GM23338 (cell line): ENCODE measurements around the gene ARL6IP4.

Experiments
- CREB1 ChIP-seq: fragments of 250-450 bp; sonication (Bioruptor Pico); IDR thresholded peaks from 2 replicates; pipeline ENCODE4 v1.5.0; 2020; ENCODE audit warnings: low read depth, mild to moderate bottlenecking, moderate library complexity
- EZH2 ChIP-seq: fragments of 200-600 bp; sonication (generic); IDR thresholded peaks from one replicate; pipeline ENCODE4 v1.8.0; 2017; ENCODE audit warnings: antibody characterized with exemption, mild to moderate bottlenecking, low read depth; ENCODE audit not compliant: unreplicated experiment
- EZH2phosphoT487 ChIP-seq: fragments of 200-600 bp; sonication (generic); IDR thresholded peaks from one replicate; pipeline ENCODE4 v1.8.1; 2018; ENCODE audit warnings: antibody characterized with exemption; ENCODE audit not compliant: unreplicated experiment
- JUNB ChIP-seq: IDR thresholded peaks from one replicate; pipeline ENCODE4 v1.6.1; 2016; ENCODE audit warnings: antibody characterized with exemption; ENCODE audit not compliant: unreplicated experiment
- NANOG ChIP-seq: IDR thresholded peaks from 2 replicates; pipeline ENCODE4 v1.6.1; 2016; ENCODE audit warnings: antibody characterized with exemption, borderline replicate concordance
- POLR2AphosphoS5 ChIP-seq: IDR thresholded peaks from 2 replicates; pipeline ENCODE4 v1.6.1; 2016; ENCODE audit warnings: antibody characterized with exemption, low read depth
- STAT1 ChIP-seq: IDR thresholded peaks from one replicate; pipeline ENCODE4 v1.6.1; 2016; ENCODE audit warnings: antibody characterized with exemption; ENCODE audit not compliant: unreplicated experiment
- ZNF331 ChIP-seq: fragments of 250-450 bp; sonication (Bioruptor Pico); IDR thresholded peaks from 2 replicates; pipeline ENCODE4 v1.5.0; 2020; ENCODE audit warnings: low read depth, mild to moderate bottlenecking, moderate library complexity
- TF ChIP-seq, protein P1 (sequence below): IDR thresholded peaks from one replicate; pipeline ENCODE4 v1.6.1; 2018; ENCODE audit warnings: antibody characterized with exemption; ENCODE audit not compliant: unreplicated experiment
- TF ChIP-seq, protein P2 (sequence below), 2 experiments: fragments of 200-600 bp in 1 of 2; sonication (generic) in 1 of 2; conservative IDR thresholded peaks; 2 replicates each; pipeline versions ENCODE4 v1.5.1 to v1.6.1; 2016 to 2017; ENCODE audit warnings: antibody characterized with exemption in 2 of 2, low read depth in 2 of 2, mild to moderate bottlenecking in 2 of 2, moderate library complexity in 1 of 2

DNA sequence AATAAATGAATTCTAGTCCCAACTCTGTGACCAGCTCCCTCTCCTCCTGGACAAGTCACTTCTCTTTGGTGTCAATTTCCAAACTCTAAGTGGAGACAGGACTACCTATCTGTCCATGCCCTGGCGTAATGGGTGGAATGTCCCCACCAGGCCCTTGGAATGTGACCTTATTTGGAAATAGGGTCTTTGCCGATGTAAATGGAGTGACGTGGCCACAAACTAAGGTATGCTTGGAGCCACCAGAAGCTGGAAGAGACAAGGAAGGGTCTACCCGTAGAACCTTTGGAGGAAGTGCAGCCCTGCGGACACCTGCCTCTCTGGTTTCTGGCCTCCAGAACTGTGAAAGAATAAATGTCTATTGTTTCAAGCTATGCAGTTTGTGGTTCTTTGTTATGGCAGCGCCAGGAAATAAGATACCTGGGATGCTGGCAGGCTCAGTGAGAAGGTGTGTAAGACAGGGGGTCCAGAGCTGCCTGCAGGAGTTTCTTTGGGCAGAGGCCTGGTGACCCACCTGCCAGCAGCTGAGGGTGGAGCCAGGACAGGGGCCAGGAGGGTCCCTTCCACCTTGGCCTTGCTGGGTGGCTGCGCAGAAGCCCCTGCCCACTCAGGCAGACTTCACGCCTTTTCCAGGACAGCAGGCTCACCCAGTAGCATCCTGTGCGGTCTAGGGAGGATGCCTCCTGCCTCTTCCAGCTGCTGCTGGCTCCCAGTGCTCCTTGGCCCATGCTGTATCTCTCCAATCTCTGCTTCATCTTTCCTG lies 45.8 kb downstream of the ARL6IP4 start:
- TF ChIP-seq, protein P1, sequence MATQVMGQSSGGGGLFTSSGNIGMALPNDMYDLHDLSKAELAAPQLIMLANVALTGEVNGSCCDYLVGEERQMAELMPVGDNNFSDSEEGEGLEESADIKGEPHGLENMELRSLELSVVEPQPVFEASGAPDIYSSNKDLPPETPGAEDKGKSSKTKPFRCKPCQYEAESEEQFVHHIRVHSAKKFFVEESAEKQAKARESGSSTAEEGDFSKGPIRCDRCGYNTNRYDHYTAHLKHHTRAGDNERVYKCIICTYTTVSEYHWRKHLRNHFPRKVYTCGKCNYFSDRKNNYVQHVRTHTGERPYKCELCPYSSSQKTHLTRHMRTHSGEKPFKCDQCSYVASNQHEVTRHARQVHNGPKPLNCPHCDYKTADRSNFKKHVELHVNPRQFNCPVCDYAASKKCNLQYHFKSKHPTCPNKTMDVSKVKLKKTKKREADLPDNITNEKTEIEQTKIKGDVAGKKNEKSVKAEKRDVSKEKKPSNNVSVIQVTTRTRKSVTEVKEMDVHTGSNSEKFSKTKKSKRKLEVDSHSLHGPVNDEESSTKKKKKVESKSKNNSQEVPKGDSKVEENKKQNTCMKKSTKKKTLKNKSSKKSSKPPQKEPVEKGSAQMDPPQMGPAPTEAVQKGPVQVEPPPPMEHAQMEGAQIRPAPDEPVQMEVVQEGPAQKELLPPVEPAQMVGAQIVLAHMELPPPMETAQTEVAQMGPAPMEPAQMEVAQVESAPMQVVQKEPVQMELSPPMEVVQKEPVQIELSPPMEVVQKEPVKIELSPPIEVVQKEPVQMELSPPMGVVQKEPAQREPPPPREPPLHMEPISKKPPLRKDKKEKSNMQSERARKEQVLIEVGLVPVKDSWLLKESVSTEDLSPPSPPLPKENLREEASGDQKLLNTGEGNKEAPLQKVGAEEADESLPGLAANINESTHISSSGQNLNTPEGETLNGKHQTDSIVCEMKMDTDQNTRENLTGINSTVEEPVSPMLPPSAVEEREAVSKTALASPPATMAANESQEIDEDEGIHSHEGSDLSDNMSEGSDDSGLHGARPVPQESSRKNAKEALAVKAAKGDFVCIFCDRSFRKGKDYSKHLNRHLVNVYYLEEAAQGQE: no peak
- no peak for TF ChIP-seq NANOG
- TF ChIP-seq, protein P2, sequence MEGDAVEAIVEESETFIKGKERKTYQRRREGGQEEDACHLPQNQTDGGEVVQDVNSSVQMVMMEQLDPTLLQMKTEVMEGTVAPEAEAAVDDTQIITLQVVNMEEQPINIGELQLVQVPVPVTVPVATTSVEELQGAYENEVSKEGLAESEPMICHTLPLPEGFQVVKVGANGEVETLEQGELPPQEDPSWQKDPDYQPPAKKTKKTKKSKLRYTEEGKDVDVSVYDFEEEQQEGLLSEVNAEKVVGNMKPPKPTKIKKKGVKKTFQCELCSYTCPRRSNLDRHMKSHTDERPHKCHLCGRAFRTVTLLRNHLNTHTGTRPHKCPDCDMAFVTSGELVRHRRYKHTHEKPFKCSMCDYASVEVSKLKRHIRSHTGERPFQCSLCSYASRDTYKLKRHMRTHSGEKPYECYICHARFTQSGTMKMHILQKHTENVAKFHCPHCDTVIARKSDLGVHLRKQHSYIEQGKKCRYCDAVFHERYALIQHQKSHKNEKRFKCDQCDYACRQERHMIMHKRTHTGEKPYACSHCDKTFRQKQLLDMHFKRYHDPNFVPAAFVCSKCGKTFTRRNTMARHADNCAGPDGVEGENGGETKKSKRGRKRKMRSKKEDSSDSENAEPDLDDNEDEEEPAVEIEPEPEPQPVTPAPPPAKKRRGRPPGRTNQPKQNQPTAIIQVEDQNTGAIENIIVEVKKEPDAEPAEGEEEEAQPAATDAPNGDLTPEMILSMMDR (conservative IDR thresholded peaks at IDR 0.05; ENCODE audit: low read depth in 2 of 2): no peak
- TF ChIP-seq JUNB: no peak
- no peak for TF ChIP-seq POLR2AphosphoS5
- no peak for TF ChIP-seq EZH2phosphoT487
- no peak for TF ChIP-seq ZNF331 (CRISPR knock-in tag)
- no peak for TF ChIP-seq EZH2
- TF ChIP-seq STAT1: no peak
- TF ChIP-seq CREB1 (CRISPR knock-in tag): no peak
